WTC11 (cell line): ENCODE results near the gene LRRC70.

Source experiments
- CBFB ChIP-seq: sonication (generic); formaldehyde crosslinking; IDR thresholded peaks from 2 replicates; pipeline ENCODE4 v1.8.1; 2022; ENCODE audit warnings: mild to moderate bottlenecking, low read depth, missing genetic modification reagents
- CREB1 ChIP-seq: sonication (generic); formaldehyde crosslinking; IDR thresholded peaks from 2 replicates; pipeline ENCODE4 v1.8.0; 2023; ENCODE audit warnings: mild to moderate bottlenecking, missing genetic modification reagents
- ESRRA ChIP-seq: sonication (generic); formaldehyde crosslinking; IDR thresholded peaks from 2 replicates; pipeline ENCODE4 v1.8.1; 2022; ENCODE audit warnings: mild to moderate bottlenecking, missing genetic modification reagents, borderline replicate concordance
- JUN ChIP-seq: sonication (generic); formaldehyde crosslinking; IDR thresholded peaks from 2 replicates; pipeline ENCODE4 v1.8.0; 2023; ENCODE audit warnings: mild to moderate bottlenecking, missing genetic modification reagents
- MYBL2 ChIP-seq: sonication (generic); formaldehyde crosslinking; IDR thresholded peaks from 2 replicates; pipeline ENCODE4 v1.8.1; 2023; ENCODE audit warnings: mild to moderate bottlenecking, moderate library complexity, missing genetic modification reagents
- NFE2L1 ChIP-seq: sonication (generic); formaldehyde crosslinking; IDR thresholded peaks from 2 replicates; pipeline ENCODE4 v1.8.1; 2023; ENCODE audit warnings: missing genetic modification reagents
- NR2C2 ChIP-seq: sonication (generic); formaldehyde crosslinking; IDR thresholded peaks from 2 replicates; pipeline ENCODE4 v1.8.0; 2022; ENCODE audit warnings: mild to moderate bottlenecking, missing genetic modification reagents
- SP1 ChIP-seq: sonication (generic); formaldehyde crosslinking; conservative IDR thresholded peaks from 2 replicates; pipeline ENCODE4 v1.8.1; 2022; ENCODE audit warnings: missing genetic modification reagents
- TEAD4 ChIP-seq: sonication (generic); formaldehyde crosslinking; IDR thresholded peaks from 2 replicates; pipeline ENCODE4 v1.8.0; 2022; ENCODE audit warnings: mild to moderate bottlenecking, missing genetic modification reagents
- ZNF532 ChIP-seq: fragments of 250-450 bp; sonication (Bioruptor Pico); IDR thresholded peaks from 2 replicates; pipeline ENCODE4 v1.9.0; 2021; ENCODE audit warnings: mild to moderate bottlenecking, borderline replicate concordance
- TF ChIP-seq, protein P1 (sequence below): fragments of 200-600 bp; IDR thresholded peaks from 2 replicates; pipeline ENCODE4 v1.8.0; 2022; ENCODE audit warnings: antibody characterized with exemption

GRCh38 chr5:62579761-62580160 is 1.1 kb downstream of the LRRC70 start:
- TF ChIP-seq ESRRA (CRISPR knock-in tag) (no peak), CBFB (no peak), ZNF532 (CRISPR knock-in tag) (no peak), MYBL2 (CRISPR knock-in tag) (no peak), SP1 (CRISPR knock-in tag) (no peak), NR2C2 (no peak), JUN (CRISPR knock-in tag) (no peak), CREB1 (CRISPR knock-in tag) (no peak), NFE2L1 (CRISPR knock-in tag) (no peak), TEAD4 (no peak)
- TF ChIP-seq, protein P1, sequence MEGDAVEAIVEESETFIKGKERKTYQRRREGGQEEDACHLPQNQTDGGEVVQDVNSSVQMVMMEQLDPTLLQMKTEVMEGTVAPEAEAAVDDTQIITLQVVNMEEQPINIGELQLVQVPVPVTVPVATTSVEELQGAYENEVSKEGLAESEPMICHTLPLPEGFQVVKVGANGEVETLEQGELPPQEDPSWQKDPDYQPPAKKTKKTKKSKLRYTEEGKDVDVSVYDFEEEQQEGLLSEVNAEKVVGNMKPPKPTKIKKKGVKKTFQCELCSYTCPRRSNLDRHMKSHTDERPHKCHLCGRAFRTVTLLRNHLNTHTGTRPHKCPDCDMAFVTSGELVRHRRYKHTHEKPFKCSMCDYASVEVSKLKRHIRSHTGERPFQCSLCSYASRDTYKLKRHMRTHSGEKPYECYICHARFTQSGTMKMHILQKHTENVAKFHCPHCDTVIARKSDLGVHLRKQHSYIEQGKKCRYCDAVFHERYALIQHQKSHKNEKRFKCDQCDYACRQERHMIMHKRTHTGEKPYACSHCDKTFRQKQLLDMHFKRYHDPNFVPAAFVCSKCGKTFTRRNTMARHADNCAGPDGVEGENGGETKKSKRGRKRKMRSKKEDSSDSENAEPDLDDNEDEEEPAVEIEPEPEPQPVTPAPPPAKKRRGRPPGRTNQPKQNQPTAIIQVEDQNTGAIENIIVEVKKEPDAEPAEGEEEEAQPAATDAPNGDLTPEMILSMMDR = no peak
